GM21576 (cell line): ENCODE measurements around the gene CAVIN1.
"Not testable (repeated sequence)": the region's sequence is repeated elsewhere in the genome, so short reads cannot be mapped to it uniquely, and the experiment has no call there.

Source experiments
- ATAC-seq: cut with Tn5 transposase; IDR thresholded peaks from one replicate; pipeline ENCODE4 v1.9.1; 2021; ENCODE audit warnings: mild to moderate bottlenecking, moderate library complexity; ENCODE audit not compliant: unreplicated experiment

Gene CAVIN1

GRCh38 chr17:42406615-42407288 lies 16.3 kb downstream of the CAVIN1 start:
- no peak for ATAC-seq

DNA sequence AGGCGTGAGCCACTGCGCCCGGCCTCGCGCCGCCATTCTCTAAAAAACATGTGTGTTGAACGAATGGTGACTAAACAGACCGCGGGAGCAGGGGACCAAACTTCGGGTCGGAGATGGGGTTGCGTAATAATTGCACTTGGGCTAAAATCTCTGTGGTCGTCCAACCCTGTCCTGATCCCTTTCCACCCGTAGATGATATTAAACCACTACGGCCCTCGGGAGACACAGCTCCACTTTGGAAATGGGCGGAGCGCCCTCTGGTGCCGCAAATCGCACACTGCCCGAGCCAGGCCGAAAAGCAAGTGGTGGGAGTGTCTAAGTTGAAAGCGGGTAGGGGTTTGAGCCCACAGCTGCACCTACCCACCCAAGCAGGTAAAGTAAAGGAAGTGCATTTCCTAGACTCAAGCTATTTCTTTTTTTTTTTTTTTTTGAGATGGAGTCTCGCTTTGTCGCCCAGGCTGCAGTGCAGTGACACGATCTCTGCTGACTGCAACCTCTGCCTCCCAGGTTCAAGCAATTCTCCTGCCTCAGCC lies 17.0 kb downstream of the CAVIN1 start:
- ATAC-seq, result no peak

- ATAC-seq, result no peak
Measured at GRCh38 chr17:42405076-42405475, 18.0 kb downstream of the CAVIN1 start.

DNA sequence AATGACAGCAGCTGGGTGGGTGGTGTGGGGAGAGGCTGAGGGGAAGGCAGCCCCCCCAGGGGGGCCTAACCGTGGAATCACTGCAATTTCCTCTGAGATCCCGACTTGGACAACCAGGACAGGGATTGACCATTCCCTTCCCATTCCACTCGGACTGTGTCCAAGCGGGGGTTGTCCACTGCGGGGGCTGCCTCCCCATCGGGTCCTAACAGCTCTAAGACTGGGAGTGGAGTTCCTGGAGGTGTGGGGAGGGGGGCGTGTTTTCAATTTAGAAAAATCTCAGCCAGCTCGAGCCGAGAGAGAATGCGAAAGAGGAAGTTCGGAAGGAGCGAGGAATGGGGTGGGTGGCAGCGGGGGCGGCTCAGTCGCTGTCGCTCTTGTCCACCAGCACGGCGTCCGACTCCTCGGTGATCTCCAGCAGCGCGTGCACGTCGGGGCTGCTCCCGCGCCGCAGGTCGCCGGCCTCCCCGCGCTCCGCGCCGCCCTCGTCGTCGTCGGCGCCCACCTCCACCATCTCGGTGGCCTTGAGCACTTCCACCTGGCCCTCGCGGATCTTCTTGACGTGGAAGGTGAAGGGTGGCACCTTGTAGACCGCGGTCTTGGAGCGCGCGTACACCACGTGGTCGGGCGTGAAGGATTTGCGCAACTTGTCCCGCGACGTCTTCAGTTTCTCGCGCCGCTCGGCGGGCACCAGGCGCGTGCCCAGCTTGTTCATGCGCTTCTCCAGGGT lies 18.6 kb downstream of the CAVIN1 start:
- no peak for ATAC-seq

DNA sequence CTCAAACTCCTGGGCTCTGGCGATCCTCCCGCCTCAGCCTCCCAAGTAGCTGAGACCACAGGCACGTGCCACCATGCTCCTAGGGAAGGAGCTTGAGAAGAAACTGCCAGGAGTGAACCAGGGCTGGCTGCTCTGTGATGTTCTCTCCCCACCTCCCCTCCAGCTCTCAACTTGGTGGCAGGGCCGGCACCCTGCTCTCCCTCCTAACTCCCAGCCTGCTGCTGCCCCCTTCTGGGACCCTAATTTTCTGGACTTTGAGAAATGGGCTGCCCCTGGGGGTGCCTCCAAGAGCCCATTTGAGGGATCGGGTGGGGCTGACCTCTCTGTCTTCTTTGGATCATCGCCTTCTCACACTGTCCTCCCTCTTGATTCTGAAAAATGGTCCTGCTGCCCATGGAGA lies 19.9 kb downstream of the CAVIN1 start:
- ATAC-seq, result no peak

DNA sequence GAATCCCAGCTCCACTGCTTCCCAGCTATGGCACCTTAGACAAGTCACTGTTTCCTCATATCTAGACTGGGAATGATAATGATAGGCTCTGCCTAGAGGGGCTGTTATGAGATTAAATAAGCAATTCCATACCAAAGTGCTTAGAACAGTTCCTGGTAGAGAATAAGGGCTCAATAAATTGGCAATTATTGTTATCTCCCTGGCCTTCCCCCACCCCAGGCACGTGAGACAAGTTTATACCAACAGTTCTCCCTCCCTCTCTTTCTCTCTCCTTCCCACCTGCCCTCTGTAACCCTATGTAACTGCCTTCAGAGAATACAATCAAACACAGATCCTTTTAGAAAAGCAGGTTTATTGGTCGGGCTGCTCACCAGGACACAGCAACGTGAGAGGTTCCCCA lies 20.9 kb downstream of the CAVIN1 start:
- ATAC-seq, result no peak

- ATAC-seq, result not testable (repeated sequence)
Measured at GRCh38 chr17:42400844-42401375, 22.1 kb downstream of the CAVIN1 start.

DNA sequence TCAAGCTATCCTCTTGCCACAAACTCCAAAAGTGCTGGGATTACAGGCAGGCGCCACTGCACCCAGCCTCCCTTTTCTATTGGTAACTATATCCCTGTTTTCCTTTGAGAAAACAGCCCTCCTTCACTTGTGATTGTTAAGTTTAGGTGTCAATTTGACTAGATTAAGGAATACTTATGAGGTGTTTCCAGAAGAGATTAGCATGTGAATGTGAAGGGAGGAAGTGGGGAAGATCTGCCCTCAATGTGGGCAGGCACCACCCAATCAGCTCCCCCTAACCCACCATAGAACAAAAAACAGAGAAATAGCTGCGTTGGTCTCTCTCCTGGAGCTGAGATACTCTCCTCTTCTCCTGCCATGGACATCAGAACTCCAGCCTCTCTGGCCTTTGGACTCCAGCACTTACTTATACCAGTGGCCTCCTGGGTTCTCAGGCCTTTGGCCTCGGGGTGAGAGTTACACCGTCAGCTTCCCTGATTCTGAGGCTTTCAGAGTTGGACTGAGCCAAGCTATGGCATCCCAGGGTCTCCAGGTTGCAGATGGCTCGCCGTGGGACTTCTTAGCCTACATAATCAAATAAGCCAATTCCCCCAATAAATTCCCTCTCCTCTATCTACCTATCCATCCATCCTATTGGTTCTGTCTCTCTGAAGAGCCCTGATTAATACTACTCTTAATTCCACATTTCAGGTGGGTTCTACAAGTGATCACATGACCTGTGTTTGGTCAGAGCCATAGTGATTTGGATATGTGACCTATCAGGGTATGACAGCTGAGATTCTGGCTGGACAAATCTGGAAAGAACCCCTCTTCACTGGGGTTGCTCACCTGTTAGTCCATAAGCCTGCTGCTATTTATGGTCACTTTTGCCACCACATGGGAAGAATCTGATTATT lies 22.9 kb downstream of the CAVIN1 start:
- ATAC-seq, result no peak

- no peak for ATAC-seq
Measured at GRCh38 chr17:42399121-42399520, 23.9 kb downstream of the CAVIN1 start.

DNA sequence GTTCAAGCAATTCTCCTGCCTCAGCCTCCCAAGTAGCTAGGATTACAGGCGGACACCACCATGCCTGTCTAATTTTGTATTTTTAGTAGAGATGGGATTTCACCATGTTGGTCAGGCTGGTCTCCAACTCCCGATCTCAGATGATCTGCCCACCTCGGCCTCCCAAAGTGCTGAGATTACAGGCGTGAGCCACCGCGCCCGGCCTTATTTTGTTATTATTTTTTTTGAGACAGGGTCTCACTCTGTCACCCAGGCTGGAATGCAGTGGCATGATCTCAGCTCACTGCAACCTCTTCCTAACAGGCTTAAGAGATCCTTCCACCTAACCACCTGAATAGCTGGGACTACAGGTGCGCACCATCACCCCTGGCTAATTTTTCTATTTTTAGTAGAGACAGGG lies 27.5 kb downstream of the CAVIN1 start:
- ATAC-seq, result not testable (repeated sequence)

DNA sequence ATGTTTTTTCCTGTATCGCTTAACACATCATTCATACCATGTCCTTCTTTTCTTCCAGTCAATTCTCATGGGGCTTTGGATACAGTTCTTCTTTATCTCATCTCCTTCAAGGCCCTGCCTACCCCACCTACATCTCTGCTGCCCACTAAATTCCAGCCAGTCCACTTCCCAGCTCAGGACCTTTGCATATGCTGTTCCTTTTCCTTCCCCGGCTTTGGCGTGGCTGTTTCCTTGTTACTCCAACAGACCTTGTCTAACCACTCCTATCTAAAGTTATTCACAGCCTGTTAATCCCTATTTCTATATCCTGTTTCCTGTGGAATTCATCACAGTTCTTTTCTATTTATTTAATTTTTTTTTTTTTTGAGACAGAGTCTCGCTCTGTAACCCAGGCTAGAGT lies 28.2 kb downstream of the CAVIN1 start:
- no peak for ATAC-seq

DNA sequence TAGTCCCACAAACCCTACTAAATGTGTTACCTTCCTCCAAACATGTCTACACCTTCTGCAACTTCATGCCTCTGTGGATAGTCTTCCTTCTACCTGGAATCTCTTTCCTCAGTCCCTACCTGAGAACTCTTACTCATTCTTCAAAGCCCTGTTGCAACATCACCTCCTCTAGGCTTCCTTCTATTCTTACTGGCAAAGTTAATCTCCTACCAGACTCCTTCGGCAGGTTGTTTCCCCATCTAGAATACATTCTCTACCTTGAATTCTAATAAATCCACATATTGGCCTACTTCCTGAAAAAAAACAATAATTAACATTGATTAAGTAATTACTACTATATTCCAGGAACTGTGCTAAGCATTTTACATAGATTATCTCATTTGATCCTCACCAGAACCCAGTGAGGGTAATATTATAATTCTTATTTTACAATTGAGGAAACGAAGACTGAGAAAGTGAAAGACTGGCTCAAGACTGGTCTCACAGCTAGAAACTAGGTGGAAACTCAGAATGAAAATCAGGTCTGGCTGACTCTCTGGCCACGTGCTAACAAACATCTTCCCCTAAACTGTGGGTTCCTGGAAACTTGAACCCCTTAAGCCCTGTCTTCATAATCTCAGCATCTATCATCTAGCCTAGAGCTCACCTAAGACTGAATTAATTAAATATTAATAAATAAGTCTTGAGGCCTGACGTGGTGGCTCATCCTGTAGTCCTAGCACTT lies 30.2 kb downstream of the CAVIN1 start:
- ATAC-seq, result no peak

GRCh38 chr17:42391439-42391838 lies 31.6 kb downstream of the CAVIN1 start:
- ATAC-seq, result not testable (repeated sequence)

DNA sequence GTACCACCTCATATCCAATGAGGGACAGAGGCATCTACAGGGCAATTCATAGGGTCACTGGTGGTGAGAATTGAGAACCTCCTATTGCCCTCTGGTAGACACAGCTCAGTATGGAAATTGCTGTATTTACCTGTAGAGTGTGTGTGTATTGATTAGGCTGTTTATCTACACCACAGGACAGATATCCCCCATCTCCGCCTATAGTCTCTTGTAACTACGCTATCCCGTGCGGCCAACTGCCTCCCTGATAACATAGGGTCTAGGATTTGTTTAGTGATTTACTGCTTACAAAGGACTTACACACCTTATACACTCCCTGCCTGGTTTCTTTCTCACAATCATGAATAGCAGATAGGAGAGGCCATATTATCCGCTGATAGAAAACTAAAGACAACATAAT lies 33.2 kb downstream of the CAVIN1 start:
- no peak for ATAC-seq

GRCh38 chr17:42389135-42389417 lies 34.0 kb downstream of the CAVIN1 start:
- peak; percentile 5 for ATAC-seq

DNA sequence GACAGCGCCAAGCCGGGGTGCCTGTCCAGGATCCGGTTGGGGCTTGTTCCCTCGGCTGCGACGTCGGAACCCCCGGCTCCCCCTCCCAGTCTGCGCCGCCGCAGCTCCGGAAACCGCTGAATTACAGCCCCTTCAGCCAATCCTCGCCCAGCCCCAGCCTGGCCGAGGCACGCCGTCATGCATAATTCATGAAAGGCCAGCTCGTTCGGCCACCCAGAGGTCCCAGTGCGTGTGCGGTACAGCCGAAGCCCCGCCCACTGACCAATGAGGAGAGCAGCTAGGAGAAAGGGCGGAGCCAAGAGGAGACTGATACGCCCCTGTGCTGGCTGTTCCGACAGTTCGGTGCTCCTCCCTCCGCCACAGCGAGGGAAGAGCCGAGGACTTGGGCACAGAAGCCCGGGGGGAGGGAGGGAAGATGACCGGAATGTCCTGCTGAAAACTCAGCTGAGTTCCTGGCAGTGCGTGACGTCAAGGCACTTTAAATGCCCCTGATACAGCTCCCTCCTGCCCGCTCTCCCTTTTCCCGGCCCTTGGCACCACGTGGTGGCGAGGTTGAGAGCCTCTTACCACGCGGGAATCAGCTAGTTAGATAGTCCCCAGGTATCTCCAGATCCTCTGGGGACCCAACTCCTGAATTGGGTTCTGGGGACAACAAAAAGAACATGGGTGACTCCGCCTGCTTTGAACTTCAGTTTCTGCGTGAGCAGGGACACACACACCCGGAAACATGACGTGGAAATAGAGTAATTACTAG lies 34.5 kb downstream of the CAVIN1 start, which contains the start of gene STAT3:
Gene STAT3, minus strand, starts transcription at position 62 of the 754 bp plus-strand sequence. CDS start 39,926 bp downstream, outside the sequence.
- ATAC-seq, result peak; percentile 86

GRCh38 chr17:42387661-42388380 lies 35.2 kb downstream of the CAVIN1 start:
- ATAC-seq, result peak; percentile 3

DNA sequence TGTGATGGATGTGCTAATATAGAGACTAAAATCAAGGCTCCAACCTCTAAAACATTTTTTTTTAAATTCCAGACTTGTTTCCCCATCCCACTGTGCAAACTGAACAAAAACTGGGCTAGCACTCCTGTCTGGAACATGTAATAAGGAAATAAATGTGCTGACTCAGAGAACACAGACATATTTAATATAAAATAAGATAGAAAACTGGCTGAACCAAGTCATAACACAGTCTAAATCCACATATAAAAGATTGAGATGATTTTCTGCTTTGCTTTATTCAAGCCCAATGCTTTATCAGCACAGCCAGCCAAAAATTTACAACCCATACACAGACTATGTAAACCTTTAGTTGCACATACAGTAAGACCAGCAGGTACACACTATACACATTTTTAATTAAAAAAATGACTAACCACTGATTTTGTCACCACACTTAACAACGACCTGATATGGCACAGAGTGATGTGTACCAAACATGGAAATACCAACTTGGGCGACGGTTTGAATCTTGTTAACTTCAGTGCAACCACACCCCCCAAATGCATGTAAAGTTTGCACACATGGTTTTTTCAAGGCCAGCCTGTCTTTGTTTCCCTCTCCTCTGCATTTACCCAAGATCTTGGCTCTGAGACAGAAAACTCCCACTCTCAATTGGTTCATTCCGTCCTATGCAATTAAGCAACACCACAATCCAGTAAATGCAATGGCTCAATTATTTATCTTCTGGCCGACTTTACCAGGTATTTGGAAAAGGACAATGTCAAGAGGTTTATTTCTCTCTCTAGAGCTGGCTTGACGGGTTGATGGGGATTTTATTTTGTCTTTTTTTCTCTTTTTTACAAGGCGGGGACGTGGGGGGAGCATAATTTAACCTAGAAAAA lies 36.0 kb downstream of the CAVIN1 start:
- no peak for ATAC-seq
